GM19468 (cell line): ENCODE measurements around the gene TRIM27.
"Not testable (repeated sequence)": the region's sequence is repeated elsewhere in the genome, so short reads cannot be mapped to it uniquely, and the experiment has no call there.

Experiments
- ATAC-seq: cut with Tn5 transposase; IDR thresholded peaks from one replicate; pipeline ENCODE4 v1.9.1; 2021; ENCODE audit warnings: mild to moderate bottlenecking, moderate library complexity, moderate number of reproducible peaks; ENCODE audit not compliant: unreplicated experiment; ENCODE audit errors: extremely low read depth

The TRIM27 gene

DNA sequence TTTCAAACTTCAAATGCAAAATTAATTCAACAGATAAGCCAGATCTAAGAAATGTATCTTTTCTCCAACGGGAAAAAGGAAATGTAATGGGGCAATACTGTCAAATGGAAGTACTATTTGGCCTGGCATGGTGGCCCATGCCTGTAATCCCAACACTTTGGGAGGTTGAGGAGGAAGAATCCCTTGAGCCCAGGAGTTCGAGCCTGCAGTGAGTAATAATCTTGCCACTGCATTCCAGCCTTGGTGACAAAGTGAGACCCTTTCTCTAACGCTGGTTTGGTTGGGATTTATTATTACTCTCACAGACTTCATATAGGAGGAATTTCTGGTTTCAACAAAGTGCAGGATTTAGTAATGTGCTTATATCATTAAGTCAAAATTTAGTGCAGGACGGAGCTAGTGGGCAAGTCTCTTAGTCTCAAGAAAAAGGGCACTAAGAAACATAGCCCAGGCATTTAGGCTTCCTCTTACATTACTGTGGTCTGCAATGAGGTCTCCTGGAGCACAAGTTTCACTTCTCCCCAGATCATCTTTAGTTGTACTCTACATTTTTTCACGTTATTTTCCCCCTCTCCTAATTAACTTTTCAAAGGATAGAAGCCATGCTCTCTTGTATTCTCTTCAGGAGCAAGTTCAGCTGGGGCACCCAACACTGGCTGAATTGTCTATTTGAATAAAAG, 23.1 kb downstream of the TRIM27 start:
- ATAC-seq = no peak

DNA sequence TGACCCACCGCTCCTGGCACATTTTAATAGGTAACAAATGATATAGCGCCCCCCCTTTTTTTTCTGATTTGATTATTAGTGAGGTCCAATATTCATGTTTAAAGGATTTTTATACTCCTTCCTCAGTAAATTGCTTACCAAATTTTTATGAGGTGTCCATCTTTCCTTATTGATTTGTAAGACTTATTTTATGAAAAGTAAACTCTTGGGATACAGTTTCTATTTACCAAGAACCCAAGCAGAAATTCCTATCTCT, 25.1 kb downstream of the TRIM27 start:
- no peak for ATAC-seq

- ATAC-seq = no peak
Observed at GRCh38 chr6:28897369-28897745, 26.4 kb downstream of the TRIM27 start.

- no peak for ATAC-seq
Observed at GRCh38 chr6:28896505-28897368, 27.0 kb downstream of the TRIM27 start.

- peak; percentile 47 for ATAC-seq
Observed at GRCh38 chr6:28895131-28895812, 28.5 kb downstream of the TRIM27 start.

DNA sequence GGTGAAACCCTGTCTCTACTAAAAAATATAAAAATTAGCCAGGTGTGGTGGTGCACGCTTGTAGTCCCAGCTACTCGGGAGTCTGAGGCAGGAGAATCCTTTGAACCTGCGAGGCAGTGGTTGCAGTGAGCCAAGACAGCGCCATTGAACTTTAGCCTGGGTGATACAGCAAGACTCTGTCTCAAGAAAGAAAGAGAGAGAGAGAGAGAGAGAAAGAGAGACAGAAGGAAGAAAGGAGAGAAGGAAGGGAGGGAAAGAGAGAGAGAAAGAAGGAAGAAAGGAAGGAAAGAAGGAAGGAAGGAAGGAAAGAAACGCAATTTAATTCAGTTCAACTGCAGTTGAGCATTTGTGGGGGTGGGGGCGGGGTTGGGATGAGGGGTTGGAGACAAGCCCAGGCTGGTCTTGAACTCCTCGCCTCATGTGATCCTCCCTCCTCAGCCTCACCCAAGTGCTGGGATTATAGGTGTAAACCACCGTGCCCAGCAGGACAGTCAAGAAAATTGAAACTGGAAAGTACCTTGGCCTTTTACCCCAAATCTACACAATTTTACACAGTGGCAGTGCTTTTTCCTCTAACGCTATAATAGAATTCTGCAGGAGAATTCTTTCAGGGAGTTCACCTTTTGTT, 30.5 kb downstream of the TRIM27 start:
- ATAC-seq = no peak

- ATAC-seq = no peak
Observed at GRCh38 chr6:28892525-28892924, 31.3 kb downstream of the TRIM27 start.

DNA sequence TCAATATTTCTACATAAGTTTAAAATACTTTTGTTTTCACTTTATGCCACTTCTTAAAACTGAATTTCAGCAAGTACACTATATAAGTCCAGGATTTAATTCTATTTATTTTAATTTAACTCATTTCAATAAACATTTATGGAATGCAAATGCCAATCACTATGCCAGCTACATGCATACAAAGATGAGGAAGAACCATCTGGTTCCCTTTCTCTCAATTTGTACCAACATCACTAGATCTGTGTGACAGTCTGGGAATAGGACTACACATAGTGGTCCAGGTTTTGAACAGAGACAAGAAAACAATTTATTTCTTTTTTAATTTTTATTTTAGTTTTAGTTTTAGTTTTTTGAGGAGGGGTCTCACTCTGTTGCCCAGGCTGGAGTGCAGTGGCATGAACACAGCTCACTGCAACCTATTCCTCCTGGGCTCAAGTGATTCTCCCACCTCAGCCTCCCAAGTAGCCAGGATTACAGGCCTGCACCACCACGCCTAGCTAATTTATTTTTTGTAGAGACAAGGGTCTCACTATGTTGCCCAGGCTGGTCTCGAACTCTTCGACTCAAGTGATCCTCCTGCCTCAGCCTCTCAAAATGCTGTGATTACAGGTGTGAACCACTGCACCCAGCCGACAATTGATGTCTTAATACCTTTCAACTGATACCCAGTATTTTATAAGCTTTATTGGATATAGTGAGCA, 35.8 kb downstream of the TRIM27 start:
- ATAC-seq = no peak

- no peak for ATAC-seq
Observed at GRCh38 chr6:28886079-28886439, 37.7 kb downstream of the TRIM27 start.

GRCh38 chr6:28884423-28885131, 39.2 kb downstream of the TRIM27 start:
- no peak for ATAC-seq

GRCh38 chr6:28880894-28881780, 42.6 kb downstream of the TRIM27 start:
- no peak for ATAC-seq

DNA sequence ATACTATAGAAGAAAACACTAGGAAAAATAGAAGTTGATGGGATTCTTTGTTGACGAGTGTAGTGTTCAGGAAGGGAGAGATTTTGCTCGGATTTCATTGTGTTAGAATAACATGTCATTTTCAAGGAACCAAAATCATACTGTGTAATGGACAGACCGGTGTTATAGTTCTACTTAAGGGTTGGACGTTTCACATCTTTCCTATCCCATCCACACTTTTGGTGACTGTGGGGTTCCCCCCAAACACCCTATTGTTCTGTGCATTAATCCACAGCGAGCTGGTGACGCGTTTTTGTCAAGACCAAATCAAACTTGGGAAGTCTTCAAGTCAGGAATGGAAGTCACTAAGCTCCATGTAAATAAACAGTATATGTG, 43.3 kb downstream of the TRIM27 start:
- ATAC-seq = no peak

- ATAC-seq = no peak
Observed at GRCh38 chr6:28876710-28877109, 47.1 kb downstream of the TRIM27 start.

DNA sequence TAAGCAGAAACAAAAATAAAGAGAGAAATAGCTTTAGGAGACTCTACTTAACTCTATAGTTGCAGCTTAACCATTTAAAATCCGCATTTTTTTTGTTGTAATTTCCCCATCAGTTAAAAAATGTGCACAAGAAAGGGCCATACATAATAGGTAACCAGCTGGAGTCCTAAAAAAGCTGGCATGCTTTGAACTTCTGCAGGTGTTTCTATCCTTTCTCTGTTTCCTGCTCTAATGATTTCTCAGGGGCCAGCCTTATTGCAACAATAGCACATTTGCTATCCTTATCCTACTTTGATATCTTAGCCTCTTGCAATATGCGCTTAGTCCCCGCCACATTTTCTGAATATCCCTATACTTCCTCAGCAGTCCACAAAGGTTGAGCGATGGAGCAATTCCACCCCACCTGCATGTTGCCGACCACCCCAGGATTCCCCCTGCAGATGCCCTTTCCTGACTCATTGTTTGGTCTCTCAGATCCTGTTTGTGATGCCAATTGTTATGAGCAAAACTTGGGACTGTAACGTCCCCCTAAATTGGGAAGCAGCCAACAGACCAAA, 48.5 kb downstream of the TRIM27 start:
- ATAC-seq = no peak

- not testable (repeated sequence) for ATAC-seq
Observed at GRCh38 chr6:28872157-28872817, 51.5 kb downstream of the TRIM27 start.

GRCh38 chr6:28871335-28872156, 52.2 kb downstream of the TRIM27 start:
- no peak for ATAC-seq

- ATAC-seq = no peak
Observed at GRCh38 chr6:28868873-28869272, 54.9 kb downstream of the TRIM27 start.
